K562 (cell line): ENCODE results near the gene CUEDC2. TPM values are rescaled to one million over a fixed set of nuclear protein-coding genes. Genes with fewer than 3 reads are reported as not detected.

Source experiments
- CAMTA2 ChIP-seq: fragments of 250-450 bp; sonication (Bioruptor Pico); conservative IDR thresholded peaks from 2 replicates; pipeline ENCODE4 v1.5.1; 2022
- FOS ChIP-seq: IDR thresholded peaks from 3 replicates; pipeline ENCODE4 v1.6.1; 2011; ENCODE audit not compliant: insufficient read length; ENCODE audit errors: extremely low read depth
- HOXB6 ChIP-seq: fragments of 250-450 bp; sonication (Bioruptor Pico); IDR thresholded peaks from 2 replicates; pipeline ENCODE4 v1.5.1; 2022; ENCODE audit warnings: mild to moderate bottlenecking, borderline replicate concordance
- KDM5B ChIP-seq: fragments of 200-600 bp; sonication (generic); IDR thresholded peaks from 2 replicates; pipeline ENCODE4 v1.6.1; 2012; ENCODE audit warnings: low read depth, mild to moderate bottlenecking, moderate library complexity, low read length, control low read depth, inconsistent platforms; ENCODE audit not compliant: insufficient replicate concordance
- MTA2 ChIP-seq: fragments of 450-650 bp; IDR thresholded peaks from 2 replicates; pipeline ENCODE4 v1.6.1; 2016; ENCODE audit warnings: low read depth
- MXI1 ChIP-seq: IDR thresholded peaks from 2 replicates; pipeline ENCODE4 v1.6.1; 2011; ENCODE audit warnings: low read depth, mild to moderate bottlenecking, improper control_type of control experiment, low read length
- PCBP1 ChIP-seq: fragments of 200-400 bp; formaldehyde crosslinking; IDR thresholded peaks from 2 replicates; pipeline ENCODE4 v1.6.1; 2018; ENCODE audit warnings: mild to moderate bottlenecking, low read depth, low read length; ENCODE audit not compliant: poor library complexity, severe bottlenecking
- SETDB1 ChIP-seq: IDR thresholded peaks from one replicate; pipeline ENCODE4 v1.6.1; 2012; ENCODE audit warnings: low read length, control low read depth, inconsistent platforms
- TAF7 ChIP-seq: fragments of 450-650 bp; IDR thresholded peaks from 2 replicates; pipeline ENCODE4 v1.6.1; 2016; ENCODE audit warnings: missing genetic modification characterization, missing compliant biosample characterization
- ZEB2 ChIP-seq: fragments of 450-650 bp; IDR thresholded peaks from 2 replicates; pipeline ENCODE4 v1.6.1; 2016
- polyA plus RNA-seq, 8 experiments: library from polyadenylated mRNA; depleted of rRNA in 4 of 8; stranded (reverse) in 5 of 8; unstranded in 3 of 8; fragments of >200 nt; fragmentation: Nextera tagmentation in 2 of 8; fragmentation: Illumina TruSeq in 1 of 8; extraction: Ambion mirVana in 2 of 8; extraction: Trizol in 1 of 8; gene quantifications; 2 replicates each; pipeline versions ENCODE4 v1.2.1 to v1.2.3, GENCODE V29; 2011 to 2014; ENCODE audit warnings: inconsistent platforms in 1 of 8, missing spikeins in 1 of 8
- total RNA-seq, 7 experiments: library from RNA; depleted of rRNA in 6 of 7; stranded (reverse); fragments of >200 nt in 6 of 7; fragmentation: Illumina TruSeq in 2 of 7; extraction: Trizol in 2 of 7; gene quantifications; 2 replicates each; pipeline versions ENCODE4 v1.2.1 to v1.2.3, GENCODE V29; 2011 to 2021; ENCODE audit warnings: low replicate concordance in 1 of 7
- TF ChIP-seq, protein P1 (sequence below): sonication (generic); formaldehyde crosslinking; IDR thresholded peaks from 2 replicates; pipeline ENCODE4 v1.8.0; 2022; ENCODE audit warnings: mild to moderate bottlenecking, low read depth, missing genetic modification reagents
- TF ChIP-seq, protein P2 (sequence below): sonication (generic); formaldehyde crosslinking; IDR thresholded peaks from 2 replicates; pipeline ENCODE4 v1.9.0; 2022; ENCODE audit warnings: mild to moderate bottlenecking, missing genetic modification reagents
- TF ChIP-seq, protein P3 (sequence below): fragments of 200-800 bp; sonication (Bioruptor generic); IDR thresholded peaks from 2 replicates; pipeline ENCODE4 v1.6.1; 2016; ENCODE audit warnings: missing genetic modification characterization, missing compliant biosample characterization
- TF ChIP-seq, protein P4 (sequence below): sonication (generic); formaldehyde crosslinking; IDR thresholded peaks from 2 replicates; pipeline ENCODE4 v1.8.1; 2022; ENCODE audit warnings: missing genetic modification reagents
- TF ChIP-seq, protein P5 (sequence below), 2 experiments: fragments of 200-800 bp in 1 of 2; sonication (Bioruptor generic) in 1 of 2; sonication (generic) in 1 of 2; formaldehyde crosslinking in 1 of 2; IDR thresholded peaks in 1 of 2; conservative IDR thresholded peaks in 1 of 2; 2 replicates each; pipeline versions ENCODE4 v1.5.0 to v1.6.1; 2016 to 2020; ENCODE audit warnings: missing compliant biosample characterization in 1 of 2, missing genetic modification characterization in 1 of 2, missing genetic modification reagents in 1 of 2

Gene CUEDC2
- total and polyA plus RNA-seq, 9 of the 15 experiments (the other 6 are each of a cell fraction or from before 2014, with no cell fraction given): 8.5 to 48.9 (median 27.4) TPM

DNA sequence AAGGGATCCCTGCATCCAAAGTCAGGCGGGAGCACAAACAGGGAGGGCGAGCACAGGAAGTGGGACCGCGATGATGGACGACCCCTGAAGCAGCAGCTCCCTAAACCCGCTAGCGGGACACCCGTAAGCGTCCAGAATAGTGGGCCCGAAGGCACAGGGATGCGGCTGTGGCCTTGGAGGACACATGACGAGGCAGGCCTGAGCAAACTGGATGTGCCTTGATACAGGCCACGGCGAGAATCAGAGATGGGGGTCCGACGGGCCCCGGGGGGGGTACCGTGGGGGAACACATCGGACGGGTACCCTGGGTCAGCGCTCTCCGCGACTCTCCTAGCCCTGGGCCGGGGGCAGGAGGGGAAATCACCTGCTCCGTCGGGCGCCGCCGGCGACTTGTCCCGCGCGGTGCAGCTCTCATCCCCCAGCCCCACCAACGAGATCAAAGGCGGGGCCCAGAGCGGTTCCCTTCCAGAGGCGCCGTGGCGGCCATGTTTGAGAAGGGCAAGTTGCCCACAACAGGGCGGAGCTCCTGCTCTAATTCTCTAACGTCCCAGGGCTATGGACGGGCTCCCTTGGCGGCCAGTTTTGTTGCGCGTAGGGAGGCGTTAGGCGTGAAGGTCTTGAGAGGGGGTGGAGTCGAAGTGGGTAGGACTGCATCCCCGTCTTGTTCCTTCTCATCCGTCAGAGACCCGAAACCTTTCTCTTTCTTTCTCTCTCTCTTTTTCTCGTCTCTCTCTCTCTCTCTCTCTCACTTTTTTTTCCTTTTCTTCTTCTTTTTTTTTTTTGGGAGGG lies at the start of gene CUEDC2 (continued):
- TF ChIP-seq MXI1 (peak; percentile 40; the same call in 1 of the 2 replicates), SETDB1 (no peak), CAMTA2 (CRISPR knock-in tag) (no peak), FOS (no peak), PCBP1 (no peak), HOXB6 (CRISPR knock-in tag) (no peak), MTA2 (peak; percentile 10; the same call in 1 of the 2 replicates), ZEB2 (no peak), KDM5B (peak; percentile 59), TAF7 (tag) (0 out of 2 replicates have a peak, but pooled peaks have one; percentile 15)
- TF ChIP-seq, protein P1, sequence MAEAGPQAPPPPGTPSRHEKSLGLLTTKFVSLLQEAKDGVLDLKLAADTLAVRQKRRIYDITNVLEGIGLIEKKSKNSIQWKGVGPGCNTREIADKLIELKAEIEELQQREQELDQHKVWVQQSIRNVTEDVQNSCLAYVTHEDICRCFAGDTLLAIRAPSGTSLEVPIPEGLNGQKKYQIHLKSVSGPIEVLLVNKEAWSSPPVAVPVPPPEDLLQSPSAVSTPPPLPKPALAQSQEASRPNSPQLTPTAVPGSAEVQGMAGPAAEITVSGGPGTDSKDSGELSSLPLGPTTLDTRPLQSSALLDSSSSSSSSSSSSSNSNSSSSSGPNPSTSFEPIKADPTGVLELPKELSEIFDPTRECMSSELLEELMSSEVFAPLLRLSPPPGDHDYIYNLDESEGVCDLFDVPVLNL (CRISPR knock-in tag): no peak
- TF ChIP-seq, protein P2, sequence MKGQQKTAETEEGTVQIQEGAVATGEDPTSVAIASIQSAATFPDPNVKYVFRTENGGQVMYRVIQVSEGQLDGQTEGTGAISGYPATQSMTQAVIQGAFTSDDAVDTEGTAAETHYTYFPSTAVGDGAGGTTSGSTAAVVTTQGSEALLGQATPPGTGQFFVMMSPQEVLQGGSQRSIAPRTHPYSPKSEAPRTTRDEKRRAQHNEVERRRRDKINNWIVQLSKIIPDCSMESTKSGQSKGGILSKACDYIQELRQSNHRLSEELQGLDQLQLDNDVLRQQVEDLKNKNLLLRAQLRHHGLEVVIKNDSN (CRISPR knock-in tag): 0 out of 2 replicates have a peak, but pooled peaks have one; percentile 13
- TF ChIP-seq, protein P3, sequence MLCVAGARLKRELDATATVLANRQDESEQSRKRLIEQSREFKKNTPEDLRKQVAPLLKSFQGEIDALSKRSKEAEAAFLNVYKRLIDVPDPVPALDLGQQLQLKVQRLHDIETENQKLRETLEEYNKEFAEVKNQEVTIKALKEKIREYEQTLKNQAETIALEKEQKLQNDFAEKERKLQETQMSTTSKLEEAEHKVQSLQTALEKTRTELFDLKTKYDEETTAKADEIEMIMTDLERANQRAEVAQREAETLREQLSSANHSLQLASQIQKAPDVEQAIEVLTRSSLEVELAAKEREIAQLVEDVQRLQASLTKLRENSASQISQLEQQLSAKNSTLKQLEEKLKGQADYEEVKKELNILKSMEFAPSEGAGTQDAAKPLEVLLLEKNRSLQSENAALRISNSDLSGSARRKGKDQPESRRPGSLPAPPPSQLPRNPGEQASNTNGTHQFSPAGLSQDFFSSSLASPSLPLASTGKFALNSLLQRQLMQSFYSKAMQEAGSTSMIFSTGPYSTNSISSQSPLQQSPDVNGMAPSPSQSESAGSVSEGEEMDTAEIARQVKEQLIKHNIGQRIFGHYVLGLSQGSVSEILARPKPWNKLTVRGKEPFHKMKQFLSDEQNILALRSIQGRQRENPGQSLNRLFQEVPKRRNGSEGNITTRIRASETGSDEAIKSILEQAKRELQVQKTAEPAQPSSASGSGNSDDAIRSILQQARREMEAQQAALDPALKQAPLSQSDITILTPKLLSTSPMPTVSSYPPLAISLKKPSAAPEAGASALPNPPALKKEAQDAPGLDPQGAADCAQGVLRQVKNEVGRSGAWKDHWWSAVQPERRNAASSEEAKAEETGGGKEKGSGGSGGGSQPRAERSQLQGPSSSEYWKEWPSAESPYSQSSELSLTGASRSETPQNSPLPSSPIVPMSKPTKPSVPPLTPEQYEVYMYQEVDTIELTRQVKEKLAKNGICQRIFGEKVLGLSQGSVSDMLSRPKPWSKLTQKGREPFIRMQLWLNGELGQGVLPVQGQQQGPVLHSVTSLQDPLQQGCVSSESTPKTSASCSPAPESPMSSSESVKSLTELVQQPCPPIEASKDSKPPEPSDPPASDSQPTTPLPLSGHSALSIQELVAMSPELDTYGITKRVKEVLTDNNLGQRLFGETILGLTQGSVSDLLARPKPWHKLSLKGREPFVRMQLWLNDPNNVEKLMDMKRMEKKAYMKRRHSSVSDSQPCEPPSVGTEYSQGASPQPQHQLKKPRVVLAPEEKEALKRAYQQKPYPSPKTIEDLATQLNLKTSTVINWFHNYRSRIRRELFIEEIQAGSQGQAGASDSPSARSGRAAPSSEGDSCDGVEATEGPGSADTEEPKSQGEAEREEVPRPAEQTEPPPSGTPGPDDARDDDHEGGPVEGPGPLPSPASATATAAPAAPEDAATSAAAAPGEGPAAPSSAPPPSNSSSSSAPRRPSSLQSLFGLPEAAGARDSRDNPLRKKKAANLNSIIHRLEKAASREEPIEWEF: no peak
- TF ChIP-seq, protein P4, sequence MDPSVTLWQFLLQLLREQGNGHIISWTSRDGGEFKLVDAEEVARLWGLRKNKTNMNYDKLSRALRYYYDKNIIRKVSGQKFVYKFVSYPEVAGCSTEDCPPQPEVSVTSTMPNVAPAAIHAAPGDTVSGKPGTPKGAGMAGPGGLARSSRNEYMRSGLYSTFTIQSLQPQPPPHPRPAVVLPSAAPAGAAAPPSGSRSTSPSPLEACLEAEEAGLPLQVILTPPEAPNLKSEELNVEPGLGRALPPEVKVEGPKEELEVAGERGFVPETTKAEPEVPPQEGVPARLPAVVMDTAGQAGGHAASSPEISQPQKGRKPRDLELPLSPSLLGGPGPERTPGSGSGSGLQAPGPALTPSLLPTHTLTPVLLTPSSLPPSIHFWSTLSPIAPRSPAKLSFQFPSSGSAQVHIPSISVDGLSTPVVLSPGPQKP (CRISPR knock-in tag): no peak
- TF ChIP-seq, protein P5, sequence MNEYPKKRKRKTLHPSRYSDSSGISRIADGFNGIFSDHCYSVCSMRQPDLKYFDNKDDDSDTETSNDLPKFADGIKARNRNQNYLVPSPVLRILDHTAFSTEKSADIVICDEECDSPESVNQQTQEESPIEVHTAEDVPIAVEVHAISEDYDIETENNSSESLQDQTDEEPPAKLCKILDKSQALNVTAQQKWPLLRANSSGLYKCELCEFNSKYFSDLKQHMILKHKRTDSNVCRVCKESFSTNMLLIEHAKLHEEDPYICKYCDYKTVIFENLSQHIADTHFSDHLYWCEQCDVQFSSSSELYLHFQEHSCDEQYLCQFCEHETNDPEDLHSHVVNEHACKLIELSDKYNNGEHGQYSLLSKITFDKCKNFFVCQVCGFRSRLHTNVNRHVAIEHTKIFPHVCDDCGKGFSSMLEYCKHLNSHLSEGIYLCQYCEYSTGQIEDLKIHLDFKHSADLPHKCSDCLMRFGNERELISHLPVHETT (CRISPR knock-in tag; conservative IDR thresholded peaks at IDR 0.05 in 1 of 2, IDR thresholded peaks at IDR 0.05 in 1 of 2): no peak
